ENCODE data around the gene GLUD1. TPM values are rescaled to one million over a fixed set of nuclear protein-coding genes. Genes with fewer than 3 reads are reported as not detected.
"Not testable (repeated sequence)": the region's sequence is repeated elsewhere in the genome, so short reads cannot be mapped to it uniquely, and the experiment has no call there.

The GLUD1 gene
- total and polyA plus RNA-seq, 2 donors (not counting 1 experiment from before 2014, with no cell fraction given): 130 to 327 TPM

DNA sequence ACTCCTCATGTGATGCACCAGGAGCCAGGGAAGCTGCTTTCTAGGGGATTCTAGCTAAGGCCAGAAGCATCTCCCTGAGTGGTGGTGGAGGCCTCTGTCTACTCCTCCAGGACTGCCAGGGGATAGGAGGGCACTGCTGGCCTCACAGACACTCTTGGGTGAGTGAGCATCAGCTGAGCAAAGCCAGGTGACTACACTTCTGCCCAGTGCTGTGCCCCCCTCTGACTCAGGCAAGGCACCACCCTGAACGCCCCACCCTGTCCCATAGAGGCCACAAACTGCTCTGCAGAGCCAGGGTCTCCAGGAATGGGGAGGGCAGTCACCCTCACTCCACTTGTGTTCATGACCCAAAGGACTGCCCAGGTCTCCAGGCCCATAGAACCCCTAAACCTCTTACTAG, 75.1 kb downstream of the GLUD1 start:
- H3K79me2 ChIP-seq (ENCODE audit: control insufficient read depth, insufficient read depth, low read length); DNase-seq (ENCODE audit: low read depth in 2 of 2): not testable (repeated sequence)

DNA sequence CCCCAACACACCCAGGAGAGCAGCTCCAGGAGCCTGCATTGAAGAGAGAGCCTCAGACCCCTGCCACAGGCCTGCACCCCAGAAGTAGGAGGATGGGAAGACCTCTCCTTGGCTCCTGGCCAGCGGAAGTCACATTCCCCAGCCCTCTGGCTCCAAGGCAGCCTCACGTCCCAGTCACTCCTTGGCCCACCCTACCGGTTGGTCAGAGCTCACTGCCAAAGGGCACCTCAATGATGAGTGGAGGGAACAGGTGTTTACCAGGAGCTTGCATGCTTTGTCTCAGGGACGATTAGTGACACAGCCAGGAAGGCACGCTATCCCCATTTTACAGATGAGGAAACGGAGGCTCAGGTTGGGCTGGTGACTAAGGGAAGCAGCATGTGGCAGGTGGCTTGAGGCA, 75.6 kb downstream of the GLUD1 start:
- DNase-seq (ENCODE audit: low read depth in 2 of 2); H4K20me1 ChIP-seq (ENCODE audit: control insufficient read depth, extremely low read depth, insufficient read depth, low read length); H3K4me2 ChIP-seq (ENCODE audit: extremely low read depth, insufficient read depth, low read length); H3K4me3 ChIP-seq (replicated peaks in 1 of 4; ENCODE audit: control extremely low read depth in 1 of 4, insufficient read depth in 1 of 4, low read depth in 3 of 4, low read length in 4 of 4); H3K36me3 ChIP-seq (ENCODE audit: control insufficient read depth, insufficient read depth, low read length); H3K79me2 ChIP-seq (ENCODE audit: control insufficient read depth, insufficient read depth, low read length); H3K9me3 ChIP-seq (ENCODE audit: control insufficient read depth, insufficient read depth, low read depth, low read length); H3K4me1 ChIP-seq (ENCODE audit: control insufficient read depth, extremely low read depth, insufficient read depth, low read length); H2AFZ ChIP-seq (ENCODE audit: low read length); H3K27me3 ChIP-seq (ENCODE audit: control insufficient read depth, insufficient read depth, low read length); H3K9ac ChIP-seq (ENCODE audit: insufficient read depth, low read length); H3K27ac ChIP-seq (ENCODE audit: insufficient read depth, low read length): not testable (repeated sequence)

More for the DNA sequence above, 75.1 kb downstream of the GLUD1 start:
- H3K4me2 ChIP-seq (ENCODE audit: extremely low read depth, insufficient read depth, low read length); H2AFZ ChIP-seq (ENCODE audit: low read length); H3K9me3 ChIP-seq (ENCODE audit: control insufficient read depth, insufficient read depth, low read depth, low read length); H4K20me1 ChIP-seq (ENCODE audit: control insufficient read depth, extremely low read depth, insufficient read depth, low read length); H3K27me3 ChIP-seq (ENCODE audit: control insufficient read depth, insufficient read depth, low read length); H3K4me3 ChIP-seq (replicated peaks in 1 of 4; ENCODE audit: control extremely low read depth in 1 of 4, insufficient read depth in 1 of 4, low read depth in 3 of 4, low read length in 4 of 4); H3K36me3 ChIP-seq (ENCODE audit: control insufficient read depth, insufficient read depth, low read length); H3K27ac ChIP-seq (ENCODE audit: insufficient read depth, low read length); H3K9ac ChIP-seq (ENCODE audit: insufficient read depth, low read length); H3K4me1 ChIP-seq (ENCODE audit: control insufficient read depth, extremely low read depth, insufficient read depth, low read length): not testable (repeated sequence)

DNA sequence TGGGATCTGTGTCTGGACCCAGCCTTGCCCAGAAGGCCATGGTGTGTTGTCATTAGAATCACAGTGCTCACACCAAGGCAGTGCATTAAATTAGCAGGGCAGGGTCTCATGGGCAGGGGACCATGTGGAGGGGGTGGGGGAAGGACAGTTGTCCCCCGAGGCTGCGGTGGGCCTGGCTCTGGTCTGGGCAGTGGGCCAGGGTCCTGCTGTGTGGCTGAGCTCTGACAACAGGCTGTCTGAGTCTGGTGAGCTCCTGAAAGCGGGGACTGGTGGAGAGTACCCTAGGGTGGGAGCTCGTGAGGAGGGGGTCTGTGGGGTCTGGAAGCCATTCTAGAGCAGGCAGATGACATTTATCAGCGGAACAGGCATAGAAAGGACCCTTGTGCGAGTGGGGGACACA, 76.5 kb downstream of the GLUD1 start:
- not testable (repeated sequence) for H3K27me3 ChIP-seq (ENCODE audit: control insufficient read depth, insufficient read depth, low read length); H3K9me3 ChIP-seq (ENCODE audit: control insufficient read depth, insufficient read depth, low read depth, low read length); H3K9ac ChIP-seq (ENCODE audit: insufficient read depth, low read length); H3K27ac ChIP-seq (ENCODE audit: insufficient read depth, low read length); H3K4me2 ChIP-seq (ENCODE audit: extremely low read depth, insufficient read depth, low read length); H3K79me2 ChIP-seq (ENCODE audit: control insufficient read depth, insufficient read depth, low read length); H3K4me3 ChIP-seq (replicated peaks in 1 of 4; ENCODE audit: control extremely low read depth in 1 of 4, insufficient read depth in 1 of 4, low read depth in 3 of 4, low read length in 4 of 4); H2AFZ ChIP-seq (ENCODE audit: low read length); DNase-seq (ENCODE audit: low read depth in 2 of 2); H3K4me1 ChIP-seq (ENCODE audit: control insufficient read depth, extremely low read depth, insufficient read depth, low read length); H3K36me3 ChIP-seq (ENCODE audit: control insufficient read depth, insufficient read depth, low read length); H4K20me1 ChIP-seq (ENCODE audit: control insufficient read depth, extremely low read depth, insufficient read depth, low read length)

DNA sequence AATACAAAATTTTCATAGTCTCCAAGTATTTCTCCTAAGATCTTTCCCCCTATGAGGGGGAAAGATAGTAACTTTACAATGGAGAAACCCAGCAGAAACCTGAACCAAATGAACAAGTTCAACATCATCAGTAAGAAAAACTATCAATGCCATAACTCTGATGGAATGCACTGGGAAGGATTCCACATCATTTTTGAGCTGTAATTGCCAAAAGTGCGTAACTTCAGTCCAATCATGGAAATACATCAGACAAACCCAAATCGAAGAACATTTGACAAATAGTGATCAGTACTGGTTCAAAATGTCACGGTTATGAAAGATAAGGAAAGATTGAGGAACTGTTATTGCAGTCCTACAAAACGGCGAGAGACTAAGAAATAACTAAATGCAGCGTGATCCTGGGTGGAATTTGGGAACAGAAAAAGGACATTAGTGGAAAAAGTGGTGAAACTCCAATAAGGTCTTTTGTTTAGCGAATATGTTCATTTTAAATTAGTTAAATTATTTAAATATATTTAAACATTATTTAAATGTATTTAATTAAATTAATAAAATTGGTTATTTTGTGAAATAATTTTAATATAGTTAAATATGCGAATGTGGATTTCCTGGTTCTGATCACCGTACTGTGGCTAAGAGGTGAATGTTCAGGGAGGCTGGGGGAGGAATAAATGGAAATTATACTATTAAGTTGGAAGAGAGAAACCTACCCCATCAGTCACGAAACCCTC, 79.5 kb downstream of the GLUD1 start:
- not testable (repeated sequence) for H3K27ac ChIP-seq (ENCODE audit: insufficient read depth, low read length); H2AFZ ChIP-seq (ENCODE audit: low read length); H4K20me1 ChIP-seq (ENCODE audit: control insufficient read depth, extremely low read depth, insufficient read depth, low read length); H3K9ac ChIP-seq (ENCODE audit: insufficient read depth, low read length); H3K27me3 ChIP-seq (ENCODE audit: control insufficient read depth, insufficient read depth, low read length); H3K9me3 ChIP-seq (ENCODE audit: control insufficient read depth, insufficient read depth, low read depth, low read length); H3K36me3 ChIP-seq (ENCODE audit: control insufficient read depth, insufficient read depth, low read length); H3K4me1 ChIP-seq (ENCODE audit: control insufficient read depth, extremely low read depth, insufficient read depth, low read length); H3K4me2 ChIP-seq (ENCODE audit: extremely low read depth, insufficient read depth, low read length); H3K4me3 ChIP-seq (replicated peaks in 1 of 4; ENCODE audit: control extremely low read depth in 1 of 4, insufficient read depth in 1 of 4, low read depth in 3 of 4, low read length in 4 of 4); H3K79me2 ChIP-seq (ENCODE audit: control insufficient read depth, insufficient read depth, low read length)
- DNase-seq (ENCODE audit: low read depth in 2 of 2): peak; percentile 28 to 34

DNA sequence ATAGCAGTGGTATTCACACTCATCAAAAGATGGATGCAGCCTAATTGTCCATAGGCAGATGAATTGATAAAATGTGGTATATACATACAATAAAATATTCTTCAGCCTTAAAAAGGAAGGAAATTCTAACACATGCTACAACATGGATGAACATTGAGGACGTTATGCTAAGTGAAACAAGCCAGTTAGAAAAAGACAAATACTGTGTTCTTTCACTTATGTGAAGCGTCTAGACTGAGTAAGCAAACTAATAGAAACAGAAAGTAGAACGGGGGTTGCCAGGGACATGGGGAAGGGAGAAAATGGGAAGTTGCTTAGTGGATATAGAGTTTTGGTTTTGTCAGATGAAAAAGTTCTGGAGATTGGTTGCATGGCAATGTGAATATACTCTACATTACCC, 81.1 kb downstream of the GLUD1 start:
- not testable (repeated sequence) for H3K9ac ChIP-seq (ENCODE audit: insufficient read depth, low read length); H3K36me3 ChIP-seq (ENCODE audit: control insufficient read depth, insufficient read depth, low read length); DNase-seq (ENCODE audit: low read depth in 2 of 2); H3K27me3 ChIP-seq (ENCODE audit: control insufficient read depth, insufficient read depth, low read length); H3K79me2 ChIP-seq (ENCODE audit: control insufficient read depth, insufficient read depth, low read length); H3K4me1 ChIP-seq (ENCODE audit: control insufficient read depth, extremely low read depth, insufficient read depth, low read length); H2AFZ ChIP-seq (ENCODE audit: low read length); H4K20me1 ChIP-seq (ENCODE audit: control insufficient read depth, extremely low read depth, insufficient read depth, low read length); H3K9me3 ChIP-seq (ENCODE audit: control insufficient read depth, insufficient read depth, low read depth, low read length); H3K4me3 ChIP-seq (replicated peaks in 1 of 4; ENCODE audit: control extremely low read depth in 1 of 4, insufficient read depth in 1 of 4, low read depth in 3 of 4, low read length in 4 of 4); H3K4me2 ChIP-seq (ENCODE audit: extremely low read depth, insufficient read depth, low read length); H3K27ac ChIP-seq (ENCODE audit: insufficient read depth, low read length)

DNA sequence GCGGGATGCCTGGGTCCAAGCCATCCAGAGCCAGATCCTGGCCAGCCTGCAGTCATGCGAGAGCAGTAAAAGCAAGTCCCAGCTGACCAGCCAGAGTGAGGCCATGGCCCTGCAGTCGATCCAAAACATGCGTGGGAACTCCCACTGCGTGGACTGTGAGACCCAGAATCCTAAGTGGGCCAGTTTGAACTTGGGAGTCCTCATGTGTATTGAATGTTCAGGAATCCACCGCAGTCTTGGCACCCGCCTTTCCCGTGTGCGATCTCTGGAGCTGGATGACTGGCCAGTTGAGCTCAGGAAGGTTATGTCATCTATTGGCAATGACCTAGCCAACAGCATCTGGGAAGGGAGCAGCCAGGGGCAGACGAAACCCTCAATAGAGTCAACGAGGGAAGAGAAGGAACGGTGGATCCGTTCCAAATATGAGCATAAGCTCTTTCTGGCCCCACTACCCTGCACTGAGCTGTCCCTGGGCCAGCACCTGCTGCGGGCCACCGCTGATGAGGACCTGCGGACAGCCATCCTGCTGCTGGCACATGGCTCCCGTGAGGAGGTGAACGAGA, 85.4 kb downstream of the GLUD1 start:
- H3K9me3 ChIP-seq (ENCODE audit: control insufficient read depth, insufficient read depth, low read depth, low read length); H3K4me3 ChIP-seq (replicated peaks in 1 of 4; ENCODE audit: control extremely low read depth in 1 of 4, insufficient read depth in 1 of 4, low read depth in 3 of 4, low read length in 4 of 4); H3K27ac ChIP-seq (ENCODE audit: insufficient read depth, low read length); DNase-seq (ENCODE audit: low read depth in 2 of 2); H3K4me1 ChIP-seq (ENCODE audit: control insufficient read depth, extremely low read depth, insufficient read depth, low read length); H3K4me2 ChIP-seq (ENCODE audit: extremely low read depth, insufficient read depth, low read length); H2AFZ ChIP-seq (ENCODE audit: low read length); H3K9ac ChIP-seq (ENCODE audit: insufficient read depth, low read length); H3K36me3 ChIP-seq (ENCODE audit: control insufficient read depth, insufficient read depth, low read length); H4K20me1 ChIP-seq (ENCODE audit: control insufficient read depth, extremely low read depth, insufficient read depth, low read length); H3K79me2 ChIP-seq (ENCODE audit: control insufficient read depth, insufficient read depth, low read length); H3K27me3 ChIP-seq (ENCODE audit: control insufficient read depth, insufficient read depth, low read length): not testable (repeated sequence)

DNA sequence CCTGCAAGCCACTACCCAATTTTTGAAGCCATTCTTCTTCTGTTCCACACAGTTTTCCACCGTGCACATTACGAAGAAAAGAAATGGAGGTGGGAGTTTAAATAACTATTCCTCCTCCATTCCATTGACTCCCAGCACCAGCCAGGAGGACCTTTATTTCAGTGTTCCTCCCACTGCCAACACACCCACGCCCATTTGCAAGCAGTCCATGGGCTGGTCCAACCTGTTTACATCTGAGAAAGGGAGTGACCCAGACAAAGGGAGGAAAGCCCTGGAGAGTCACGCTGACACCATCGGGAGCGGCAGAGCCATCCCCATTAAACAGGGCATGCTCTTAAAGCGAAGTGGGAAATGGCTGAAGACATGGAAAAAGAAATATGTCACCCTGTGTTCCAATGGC, 86.3 kb downstream of the GLUD1 start:
- H3K36me3 ChIP-seq (ENCODE audit: control insufficient read depth, insufficient read depth, low read length); H3K9me3 ChIP-seq (ENCODE audit: control insufficient read depth, insufficient read depth, low read depth, low read length); DNase-seq (ENCODE audit: low read depth in 2 of 2); H3K4me3 ChIP-seq (replicated peaks in 1 of 4; ENCODE audit: control extremely low read depth in 1 of 4, insufficient read depth in 1 of 4, low read depth in 3 of 4, low read length in 4 of 4); H3K4me1 ChIP-seq (ENCODE audit: control insufficient read depth, extremely low read depth, insufficient read depth, low read length); H2AFZ ChIP-seq (ENCODE audit: low read length); H3K27ac ChIP-seq (ENCODE audit: insufficient read depth, low read length); H3K79me2 ChIP-seq (ENCODE audit: control insufficient read depth, insufficient read depth, low read length); H4K20me1 ChIP-seq (ENCODE audit: control insufficient read depth, extremely low read depth, insufficient read depth, low read length); H3K4me2 ChIP-seq (ENCODE audit: extremely low read depth, insufficient read depth, low read length); H3K27me3 ChIP-seq (ENCODE audit: control insufficient read depth, insufficient read depth, low read length); H3K9ac ChIP-seq (ENCODE audit: insufficient read depth, low read length): not testable (repeated sequence)

Measured in fibroblast of lung (primary cell).